ENCODE measurements around the gene PABPN1L. TPM values are rescaled to one million over a fixed set of nuclear protein-coding genes. Genes with fewer than 3 reads are reported as not detected.

Gene PABPN1L
- total and polyA plus RNA-seq, 2 of the 13 experiments (the other 11 are each of a cell fraction or from before 2014, with no cell fraction given): not detected

- H4K20me1 ChIP-seq (ENCODE audit: insufficient read depth, low read length): 0 out of 2 replicates have a peak, but pooled peaks cover 4% of the 10 kb centered on the region
- FAIRE-seq (no peak), DNase-seq (ENCODE audit: low spot score) (no peak), ATAC-seq (no peak)
- in situ Hi-C loops (cut with HindIII; ENCODE audit: extremely low pct_ligation_motif_present, low pct_unique_long_range_greater_than_20kb): no loop called here
- H3K4me2 ChIP-seq (ENCODE audit: low read depth, low read length): no peak overlapping the region
- no peaks in the 10 kb centered on the region for H3K79me2 ChIP-seq (ENCODE audit: insufficient read depth, low read length)
- H3K4me3 ChIP-seq (replicated peaks in 1 of 3; ENCODE audit: insufficient read depth in 1 of 3, low read depth in 2 of 3, low read length in 3 of 3): no peak overlapping the region
- 20% methylated on average over 9 of the region's 9 CpGs for WGBS (ENCODE audit: low lambda C conversion rate)
- POLR2A ChIA-PET: no interaction called here
- no peak for TF ChIP-seq MYNN (CRISPR knock-in tag; IDR thresholded peaks at IDR 0.05; ENCODE audit: low read depth)
- TF ChIP-seq IRF2 (CRISPR knock-in tag; IDR thresholded peaks at IDR 0.05): no peak
- no peak for TF ChIP-seq ZNF563 (CRISPR knock-in tag; IDR thresholded peaks at IDR 0.05)
- TF ChIP-seq RERE (CRISPR knock-in tag; IDR thresholded peaks at IDR 0.05; ENCODE audit: low read depth): no peak
- TF ChIP-seq SALL2 (CRISPR knock-in tag; IDR thresholded peaks at IDR 0.05): no peak
- no peak for TF ChIP-seq ZNF431 (CRISPR knock-in tag; IDR thresholded peaks at IDR 0.05; ENCODE audit: borderline replicate concordance, low read depth)
- TF ChIP-seq PHF8 (CRISPR knock-in tag; IDR thresholded peaks at IDR 0.05): no peak
- TF ChIP-seq PRDM4 (CRISPR knock-in tag; IDR thresholded peaks at IDR 0.05; ENCODE audit: borderline replicate concordance): no peak
- no peak for TF ChIP-seq ZNF710 (CRISPR knock-in tag; IDR thresholded peaks at IDR 0.05; ENCODE audit: borderline replicate concordance)
- no peak for TF ChIP-seq ZNF567 (CRISPR knock-in tag; IDR thresholded peaks at IDR 0.05; ENCODE audit: borderline replicate concordance)
- no peak for TF ChIP-seq ZNF513 (CRISPR knock-in tag; conservative IDR thresholded peaks at IDR 0.05)
- TF ChIP-seq ZNF34 (CRISPR knock-in tag; IDR thresholded peaks at IDR 0.05; ENCODE audit: borderline replicate concordance): no peak
- CTCF ChIA-PET (ENCODE audit: low intra/inter-chr PET ratio, low total read pairs): no interaction called here
- H2AFZ ChIP-seq (ENCODE audit: low read length): no peak overlapping the region
- H3K27ac ChIP-seq (ENCODE audit: extremely low read length, insufficient read depth, low read length): no peak overlapping the region
- no peaks in the 10 kb centered on the region for H3K4me1 ChIP-seq (ENCODE audit: insufficient read depth, low read length)
- H3K36me3 ChIP-seq (replicated peaks in 1 of 2; ENCODE audit: control insufficient read depth in 1 of 2, insufficient read depth in 2 of 2, low read length in 2 of 2): no peaks in the 10 kb centered on the region
- no peak overlapping the region for H3K9ac ChIP-seq (ENCODE audit: insufficient read depth, low read depth, low read length)
- no TSS peak for BruUV-seq (replicated peaks)
- no peaks in the 10 kb centered on the region for H3K9me3 ChIP-seq (ENCODE audit: low read length)
- intact Hi-C loops (cut with micrococcal nuclease; ENCODE audit: unreplicated experiment): no loop called here
- H3K27me3 ChIP-seq (ENCODE audit: control insufficient read depth in 1 of 2, insufficient read depth in 2 of 2, low read length in 2 of 2): peaks cover 57 to 93% of the 10 kb centered on the region in 2 experiments
These were observed 3.2 kb upstream of the PABPN1L start for GRCh38 chr16:88869673-88869980.

Measured in HepG2 (cell line).